Mucosa of gallbladder (tissue), 1 donor: Measurements from ENCODE around the gene ARHGAP45. TPM values are rescaled to one million over a fixed set of nuclear protein-coding genes. Genes with fewer than 3 reads are reported as not detected.
A peak's percentile ranks its signal among the peaks of the same experiment; 100 is the strongest.

ENCODE experiments used
- DNase-seq: peaks from one replicate; pipeline ENCODE4 v3.0.0-alpha.2; 2020; ENCODE audit warnings: low spot score
- total RNA-seq: library from RNA; stranded (reverse); gene quantifications from one replicate; pipeline ENCODE4 v1.2.1, GENCODE V29; 2021
- donor health status: DM: no; HTN: no; CAD: no.

Gene ARHGAP45
- total RNA-seq, 1 donor from 2014 or later, result 42.4 TPM

- DNase-seq, result no peak
These were observed 19.6 kb downstream of the ARHGAP45 start for GRCh38 chr19:1086613-1087012.

- no peak for DNase-seq
These were observed 20.9 kb downstream of the ARHGAP45 start for GRCh38 chr19:1087813-1088415.

- DNase-seq, result no peak
These were observed 21.5 kb downstream of the ARHGAP45 start for GRCh38 chr19:1088416-1089010.

- DNase-seq, result no peak
These were observed 22.3 kb downstream of the ARHGAP45 start for GRCh38 chr19:1089126-1089771.

GRCh38 chr19:1089891-1090290 is 22.9 kb downstream of the ARHGAP45 start:
- DNase-seq, result no peak

GRCh38 chr19:1090731-1091543 is 24.0 kb downstream of the ARHGAP45 start:
- no peak for DNase-seq

- no peak for DNase-seq
These were observed 24.7 kb downstream of the ARHGAP45 start for GRCh38 chr19:1091544-1092175.

- DNase-seq, result no peak
These were observed 26.4 kb downstream of the ARHGAP45 start for GRCh38 chr19:1093330-1093729.

GRCh38 chr19:1093811-1094553 is 27.0 kb downstream of the ARHGAP45 start:
- no peak for DNase-seq

- no peak for DNase-seq
These were observed 27.6 kb downstream of the ARHGAP45 start for GRCh38 chr19:1094655-1094977.

GRCh38 chr19:1094978-1095701 is 28.2 kb downstream of the ARHGAP45 start, which contains the start of gene POLR2E:
Gene POLR2E, minus strand, starts transcription at chr19:1095375. Its CDS starts 60 bp downstream, at chr19:1095315.
- peak; percentile 98 for DNase-seq

- DNase-seq, result no peak
These were observed 30.8 kb downstream of the ARHGAP45 start for GRCh38 chr19:1097810-1098176.

- peak; percentile 65 for DNase-seq
These were observed 31.4 kb downstream of the ARHGAP45 start for GRCh38 chr19:1098177-1099051.

GRCh38 chr19:1101337-1101698 is 34.4 kb downstream of the ARHGAP45 start:
- no peak for DNase-seq

- peak; percentile 90 for DNase-seq
These were observed 35.6 kb downstream of the ARHGAP45 start for GRCh38 chr19:1102407-1103131.

GRCh38 chr19:1103132-1103707 is 36.3 kb downstream of the ARHGAP45 start:
- DNase-seq, result no peak

- peak; percentile 99 for DNase-seq
These were observed 36.8 kb downstream of the ARHGAP45 start, which contains the start of gene GPX4 for GRCh38 chr19:1103708-1104310. Gene GPX4, plus strand, starts transcription at chr19:1103994. Its CDS starts 50 bp downstream, at chr19:1104044.
